Smooth muscle cell of the brain vasculature (primary cell): ENCODE measurements around the gene ADAM19.

ENCODE experiments used
- DNase-seq: peaks from one replicate; pipeline ENCODE4 v3.0.0-alpha.2; 2012; ENCODE audit warnings: low read depth, low spot score

ADAM19 gene

GRCh38 chr5:157543825-157544622 is 31.6 kb downstream of the ADAM19 start:
- DNase-seq, result no peak

GRCh38 chr5:157542282-157543000 is 33.1 kb downstream of the ADAM19 start:
- DNase-seq, result no peak

GRCh38 chr5:157541447-157542118 is 34.0 kb downstream of the ADAM19 start:
- no peak for DNase-seq

- DNase-seq, result no peak
Observed at GRCh38 chr5:157540707-157541446, 34.7 kb downstream of the ADAM19 start.

GRCh38 chr5:157540124-157540523 is 35.5 kb downstream of the ADAM19 start:
- no peak for DNase-seq

GRCh38 chr5:157539503-157540022 is 36.0 kb downstream of the ADAM19 start:
- DNase-seq, result no peak

GRCh38 chr5:157538311-157538710 is 37.3 kb downstream of the ADAM19 start:
- DNase-seq, result no peak

- no peak for DNase-seq
Observed at GRCh38 chr5:157535042-157535865, 40.3 kb downstream of the ADAM19 start.

GRCh38 chr5:157533011-157533481 is 42.5 kb downstream of the ADAM19 start:
- no peak for DNase-seq

GRCh38 chr5:157532022-157532421 is 43.6 kb downstream of the ADAM19 start:
- DNase-seq, result no peak

- DNase-seq, result no peak
Observed at GRCh38 chr5:157530226-157530972, 45.2 kb downstream of the ADAM19 start.

GRCh38 chr5:157529002-157529401 is 46.6 kb downstream of the ADAM19 start:
- no peak for DNase-seq

- no peak for DNase-seq
Observed at GRCh38 chr5:157528036-157528632, 47.4 kb downstream of the ADAM19 start.

- DNase-seq, result no peak
Observed at GRCh38 chr5:157524887-157525286, 50.7 kb downstream of the ADAM19 start.

- DNase-seq, result no peak
Observed at GRCh38 chr5:157523976-157524375, 51.6 kb downstream of the ADAM19 start.

- no peak for DNase-seq
Observed at GRCh38 chr5:157521704-157522029, 53.9 kb downstream of the ADAM19 start.

- DNase-seq, result no peak
Observed at GRCh38 chr5:157520911-157521703, 54.5 kb downstream of the ADAM19 start.

- no peak for DNase-seq
Observed at GRCh38 chr5:157519579-157520253, 55.9 kb downstream of the ADAM19 start.
